SHP77 (cell line): Measurements from ENCODE around the gene IL16.
"Not testable (repeated sequence)": the region's sequence is repeated elsewhere in the genome, so short reads cannot be mapped to it uniquely, and the experiment has no call there.

Experiments
- DNase-seq, 2 experiments: peaks; one replicate each; lab custom pipeline; 2025; lab: John Stamatoyannopoulos, UW

IL16 gene

GRCh38 chr15:81338170-81339007 lies 141.7 kb downstream of the IL16 start:
- DNase-seq: no peak

GRCh38 chr15:81339321-81339720 lies 142.6 kb downstream of the IL16 start:
- DNase-seq: no peak

GRCh38 chr15:81339851-81340250 lies 143.2 kb downstream of the IL16 start:
- DNase-seq: no peak

- no peak for DNase-seq
Observed at GRCh38 chr15:81341351-81341750, 144.7 kb downstream of the IL16 start.

GRCh38 chr15:81343371-81343770 lies 146.7 kb downstream of the IL16 start:
- DNase-seq: no peak

- DNase-seq: no peak
Observed at GRCh38 chr15:81346611-81347010, 149.9 kb downstream of the IL16 start.

GRCh38 chr15:81347910-81348309 lies 151.2 kb downstream of the IL16 start:
- DNase-seq: no peak

GRCh38 chr15:81348691-81349090 lies 152.0 kb downstream of the IL16 start:
- not testable (repeated sequence) for DNase-seq

- DNase-seq: no peak
Observed at GRCh38 chr15:81349271-81349670, 152.6 kb downstream of the IL16 start.

- no peak for DNase-seq
Observed at GRCh38 chr15:81351651-81352050, 155.0 kb downstream of the IL16 start.

GRCh38 chr15:81356252-81356651 lies 159.6 kb downstream of the IL16 start:
- no peak for DNase-seq

- no peak for DNase-seq
Observed at GRCh38 chr15:81357180-81357686, 160.6 kb downstream of the IL16 start.

GRCh38 chr15:81358248-81358647 lies 161.6 kb downstream of the IL16 start:
- DNase-seq: no peak

GRCh38 chr15:81360491-81360890 lies 163.8 kb downstream of the IL16 start:
- DNase-seq: no peak

- no peak for DNase-seq
Observed at GRCh38 chr15:81361891-81362290, 165.2 kb downstream of the IL16 start.

- no peak for DNase-seq
Observed at GRCh38 chr15:81362790-81363189, 166.1 kb downstream of the IL16 start.

- DNase-seq: no peak
Observed at GRCh38 chr15:81363276-81363675, 166.6 kb downstream of the IL16 start.
